Calu3 (cell line): ENCODE data around the gene ANTXR2. TPM values are rescaled to one million over a fixed set of nuclear protein-coding genes. Genes with fewer than 3 reads are reported as not detected.

ENCODE experiments used
- BruUV-seq: library from RNA; stranded (reverse); fragments of 400-500 nt; replicated peaks from 2 replicates; lab custom pipeline; 2021; lab: Mats Ljungman, UMichigan
- CTCF ChIA-PET: fragments of 300-600 bp; sonication (Branson Sonifier 250); formaldehyde crosslinking; loops from one replicate; lab custom pipeline; 2022; ENCODE audit warnings: antibody characterized with exemption; lab: Charles Lee
- DNase-seq: peaks from one replicate; pipeline ENCODE4 v3.0.0; 2022
- H3K27ac Mint-ChIP-seq: one replicate; pipeline ENCODE4 v1.8.0; 2022; ENCODE audit warnings: mixed read lengths; ENCODE audit not compliant: unreplicated experiment
- H3K27me3 Mint-ChIP-seq: one replicate; pipeline ENCODE4 v1.8.0; 2022; ENCODE audit warnings: mixed read lengths; ENCODE audit not compliant: unreplicated experiment
- H3K36me3 Mint-ChIP-seq: one replicate; pipeline ENCODE4 v1.8.0; 2022; ENCODE audit warnings: mild to moderate bottlenecking, moderate library complexity, mixed read lengths; ENCODE audit not compliant: insufficient read depth, unreplicated experiment
- H3K4me1 Mint-ChIP-seq: one replicate; pipeline ENCODE4 v1.8.0; 2022; ENCODE audit warnings: mild to moderate bottlenecking, low read depth, mixed read lengths; ENCODE audit not compliant: unreplicated experiment
- H3K4me3 Mint-ChIP-seq: one replicate; pipeline ENCODE4 v1.8.0; 2022; ENCODE audit warnings: mild to moderate bottlenecking, low read depth, moderate library complexity, mixed read lengths; ENCODE audit not compliant: unreplicated experiment
- H3K9me3 Mint-ChIP-seq: one replicate; pipeline ENCODE4 v1.8.0; 2022; ENCODE audit warnings: low read depth, mixed read lengths; ENCODE audit not compliant: unreplicated experiment
- CTCF ChIP-seq: fragments of 200-600 bp; IDR thresholded peaks from one replicate; pipeline ENCODE4 v1.8.0; 2022; ENCODE audit warnings: antibody characterized with exemption; ENCODE audit not compliant: unreplicated experiment
- intact Hi-C: fragments of 100-400 bp; cut with micrococcal nuclease; formaldehyde crosslinking; loops from one replicate; pipeline ENCODE4 v1.10.0; 2022; ENCODE audit not compliant: unreplicated experiment
- total RNA-seq: library from RNA; stranded (reverse); gene quantifications from 2 replicates; pipeline ENCODE4 v1.2.3, GENCODE V29; 2022

ANTXR2 gene
- total RNA-seq, 1 experiment from 2014 or later = 23.6 TPM

- TF ChIP-seq CTCF = no peak
- CTCF ChIA-PET = interaction anchor here (1.1 kb wide), 1 partner anchor 11 kb away, joined by 4 read pairs; no protein-coding TSS in a partner anchor
- Mint-ChIP-seq H3K9me3 (no peaks in the 10 kb centered on the region), H3K36me3 (no peaks in the 10 kb centered on the region), H3K27ac (no peak overlapping the region), H3K4me3 (no peak overlapping the region), H3K4me1 (no peaks in the 10 kb centered on the region), H3K27me3 (no peaks in the 10 kb centered on the region)
- intact Hi-C loops = no loop called here
- no TSS peak for BruUV-seq
- no peak for DNase-seq
Measured at GRCh38 chr4:80114732-80115265, 41.8 kb upstream of the ANTXR2 start.

- Mint-ChIP-seq H3K4me3 (no peak overlapping the region), H3K36me3 (no peaks in the 10 kb centered on the region), H3K27me3 (no peaks in the 10 kb centered on the region), H3K9me3 (no peaks in the 10 kb centered on the region), H3K27ac (no peak overlapping the region), H3K4me1 (no peaks in the 10 kb centered on the region)
- no peak for TF ChIP-seq CTCF
- DNase-seq = no peak
- intact Hi-C loops = no loop called here
- CTCF ChIA-PET = no interaction called here
- BruUV-seq = no TSS peak
Measured at GRCh38 chr4:80113615-80114014, 40.6 kb upstream of the ANTXR2 start.

- H3K36me3 Mint-ChIP-seq = no peaks in the 10 kb centered on the region
- intact Hi-C loops = no loop called here
- H3K4me3 Mint-ChIP-seq = no peak overlapping the region
- no TSS peak for BruUV-seq
- no peaks in the 10 kb centered on the region for H3K27me3 Mint-ChIP-seq
- TF ChIP-seq CTCF = no peak
- H3K4me1 Mint-ChIP-seq = no peaks in the 10 kb centered on the region
- CTCF ChIA-PET = no interaction called here
- no peak for DNase-seq
- H3K27ac Mint-ChIP-seq = no peak overlapping the region
- no peaks in the 10 kb centered on the region for H3K9me3 Mint-ChIP-seq
Measured at GRCh38 chr4:80112236-80112635, 39.2 kb upstream of the ANTXR2 start.

GRCh38 chr4:80111276-80111675, 38.2 kb upstream of the ANTXR2 start:
- TF ChIP-seq CTCF = no peak
- no peak overlapping the region for H3K4me3 Mint-ChIP-seq
- no peaks in the 10 kb centered on the region for H3K36me3 Mint-ChIP-seq
- intact Hi-C loops = no loop called here
- H3K27ac Mint-ChIP-seq = no peak overlapping the region
- H3K4me1 Mint-ChIP-seq = no peaks in the 10 kb centered on the region
- no peaks in the 10 kb centered on the region for H3K27me3 Mint-ChIP-seq
- peaks cover 2% of the 10 kb centered on the region for H3K9me3 Mint-ChIP-seq
- no peak for DNase-seq
- CTCF ChIA-PET = no interaction called here
- no TSS peak for BruUV-seq
